ENCODE measurements around the gene FICD.

DNA sequence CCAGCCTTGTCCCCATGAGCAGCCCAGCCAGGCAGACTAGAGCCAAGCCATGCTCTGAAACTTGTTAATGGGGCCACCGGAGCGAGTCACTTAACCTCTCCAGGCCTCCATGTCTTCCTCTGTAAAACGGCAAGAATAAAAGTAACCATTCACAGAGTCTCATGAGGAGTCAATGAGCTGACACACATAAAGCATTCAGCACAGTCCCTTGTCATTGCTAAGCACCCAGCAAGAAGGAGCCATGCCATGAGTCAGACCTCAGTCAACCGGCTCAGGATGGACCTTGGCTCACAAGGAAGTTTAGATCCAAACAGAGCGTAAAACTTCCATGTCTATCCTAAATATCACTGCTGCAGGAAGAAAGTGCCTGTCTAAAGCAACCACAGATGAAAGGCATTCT is 10.6 kb downstream of the FICD start:
- TF ChIP-seq CTCF (IDR thresholded peaks at IDR 0.05 in 8 of 11, conservative IDR thresholded peaks at IDR 0.05 in 3 of 11) (no peak), POLR2A (IDR thresholded peaks at IDR 0.05) (no peak)
